ENCODE data around the gene MMP17. TPM values are rescaled to one million over a fixed set of nuclear protein-coding genes. Genes with fewer than 3 reads are reported as not detected.
"Not testable (repeated sequence)": the region's sequence is repeated elsewhere in the genome, so short reads cannot be mapped to it uniquely, and the experiment has no call there.

MMP17 gene
- total and polyA plus RNA-seq, 4 donors: 0.17 to 0.37 (median 0.24) TPM; not detected in 1

DNA sequence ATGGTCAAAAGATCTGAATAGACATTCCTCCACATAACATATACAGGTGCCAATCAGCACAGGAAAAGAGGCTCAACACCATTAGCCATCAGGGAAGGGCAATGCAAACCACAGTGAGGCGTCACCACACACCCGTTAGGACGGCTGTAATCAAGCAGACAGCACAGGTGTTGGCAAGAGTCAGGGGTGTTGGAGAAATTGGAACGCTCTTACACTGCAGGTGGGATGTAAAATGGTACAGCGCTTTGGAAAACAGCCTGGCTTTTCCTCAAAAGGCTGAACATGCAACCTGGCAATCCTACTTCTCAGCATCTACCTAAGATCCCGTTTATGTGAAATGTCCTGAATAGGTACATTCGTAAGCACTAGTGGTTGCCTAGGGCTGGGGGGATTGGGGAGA is 21.5 kb upstream of the MMP17 start (continued):
- TF ChIP-seq, protein P1, sequence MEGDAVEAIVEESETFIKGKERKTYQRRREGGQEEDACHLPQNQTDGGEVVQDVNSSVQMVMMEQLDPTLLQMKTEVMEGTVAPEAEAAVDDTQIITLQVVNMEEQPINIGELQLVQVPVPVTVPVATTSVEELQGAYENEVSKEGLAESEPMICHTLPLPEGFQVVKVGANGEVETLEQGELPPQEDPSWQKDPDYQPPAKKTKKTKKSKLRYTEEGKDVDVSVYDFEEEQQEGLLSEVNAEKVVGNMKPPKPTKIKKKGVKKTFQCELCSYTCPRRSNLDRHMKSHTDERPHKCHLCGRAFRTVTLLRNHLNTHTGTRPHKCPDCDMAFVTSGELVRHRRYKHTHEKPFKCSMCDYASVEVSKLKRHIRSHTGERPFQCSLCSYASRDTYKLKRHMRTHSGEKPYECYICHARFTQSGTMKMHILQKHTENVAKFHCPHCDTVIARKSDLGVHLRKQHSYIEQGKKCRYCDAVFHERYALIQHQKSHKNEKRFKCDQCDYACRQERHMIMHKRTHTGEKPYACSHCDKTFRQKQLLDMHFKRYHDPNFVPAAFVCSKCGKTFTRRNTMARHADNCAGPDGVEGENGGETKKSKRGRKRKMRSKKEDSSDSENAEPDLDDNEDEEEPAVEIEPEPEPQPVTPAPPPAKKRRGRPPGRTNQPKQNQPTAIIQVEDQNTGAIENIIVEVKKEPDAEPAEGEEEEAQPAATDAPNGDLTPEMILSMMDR (IDR thresholded peaks at IDR 0.05; ENCODE audit: low read depth, low read length, missing input control): no peak
- TF ChIP-seq NR2F2 (IDR thresholded peaks at IDR 0.05) (no peak), SP1 (IDR thresholded peaks at IDR 0.05) (no peak), JUND (IDR thresholded peaks at IDR 0.05) (no peak), EGR1 (IDR thresholded peaks at IDR 0.05; ENCODE audit: low read depth in 2 of 2) (no peak)

DNA sequence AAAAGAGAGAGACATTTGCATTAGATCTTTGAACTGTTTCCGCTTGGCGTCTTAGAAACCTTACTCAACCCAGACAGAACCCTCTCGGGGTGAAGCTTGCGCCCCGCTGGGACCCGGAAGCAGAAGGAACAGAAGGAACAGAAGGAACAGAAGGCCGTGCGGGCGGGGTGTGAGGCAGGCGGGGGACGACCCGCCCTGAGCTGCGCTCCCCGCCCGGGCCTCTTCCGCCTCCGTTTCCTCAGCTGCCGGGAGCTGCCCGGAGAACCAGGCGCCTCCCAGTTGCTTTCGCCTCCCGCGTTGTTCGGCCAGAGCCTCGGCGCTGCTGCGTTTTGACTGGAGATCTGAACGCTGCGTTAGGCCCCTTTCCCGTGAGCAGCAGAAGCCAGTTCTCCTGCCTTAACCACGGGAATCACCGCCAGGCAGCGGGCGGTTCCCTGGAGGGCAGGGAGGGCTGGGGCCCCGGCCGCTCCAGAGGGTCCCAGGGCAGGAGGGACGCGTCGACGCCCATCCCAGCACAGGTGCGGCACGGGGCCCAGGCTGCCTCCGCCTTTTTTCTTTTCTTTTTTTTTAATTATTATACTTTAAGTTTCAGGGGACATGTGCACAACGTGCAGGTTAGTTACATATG is 19.3 kb upstream of the MMP17 start:
- H3K27me3 ChIP-seq (ENCODE audit: control insufficient read depth in 4 of 4, insufficient read depth in 4 of 4, low read length in 3 of 4): no peaks in the 10 kb centered on the region
- H3K4me3 ChIP-seq (ENCODE audit: low read depth in 1 of 3, low read length in 3 of 3): no peak overlapping the region
- DNase-seq (ENCODE audit: low spot score): no peak
- H3K36me3 ChIP-seq (ENCODE audit: control insufficient read depth in 4 of 4, insufficient read depth in 3 of 4, low read depth in 1 of 4, low read length in 3 of 4): no peaks in the 10 kb centered on the region
- TF ChIP-seq ATF3 (IDR thresholded peaks at IDR 0.05): no peak
- TF ChIP-seq JUND (IDR thresholded peaks at IDR 0.05): no peak
- no peak for TF ChIP-seq HNF4G (IDR thresholded peaks at IDR 0.05)
- TF ChIP-seq TAF1 (conservative IDR thresholded peaks at IDR 0.05): no peak
- TF ChIP-seq SP1 (IDR thresholded peaks at IDR 0.05): no peak
- TF ChIP-seq, protein P2, sequence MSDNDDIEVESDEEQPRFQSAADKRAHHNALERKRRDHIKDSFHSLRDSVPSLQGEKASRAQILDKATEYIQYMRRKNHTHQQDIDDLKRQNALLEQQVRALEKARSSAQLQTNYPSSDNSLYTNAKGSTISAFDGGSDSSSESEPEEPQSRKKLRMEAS (IDR thresholded peaks at IDR 0.05): no peak
- TF ChIP-seq FOXA2 (IDR thresholded peaks at IDR 0.05): no peak
- no peak for TF ChIP-seq YY1 (IDR thresholded peaks at IDR 0.05)
- TF ChIP-seq HNF4A (conservative IDR thresholded peaks at IDR 0.05): no peak
- no peak for TF ChIP-seq EGR1 (IDR thresholded peaks at IDR 0.05; ENCODE audit: low read depth in 2 of 2)
- TF ChIP-seq RAD21 (IDR thresholded peaks at IDR 0.05): no peak
- no peak for TF ChIP-seq NR2F2 (IDR thresholded peaks at IDR 0.05)
- TF ChIP-seq, protein P1 (IDR thresholded peaks at IDR 0.05; ENCODE audit: low read depth, low read length, missing input control): no peak
- TF ChIP-seq RXRA (IDR thresholded peaks at IDR 0.05): no peak
- TF ChIP-seq, protein P3, sequence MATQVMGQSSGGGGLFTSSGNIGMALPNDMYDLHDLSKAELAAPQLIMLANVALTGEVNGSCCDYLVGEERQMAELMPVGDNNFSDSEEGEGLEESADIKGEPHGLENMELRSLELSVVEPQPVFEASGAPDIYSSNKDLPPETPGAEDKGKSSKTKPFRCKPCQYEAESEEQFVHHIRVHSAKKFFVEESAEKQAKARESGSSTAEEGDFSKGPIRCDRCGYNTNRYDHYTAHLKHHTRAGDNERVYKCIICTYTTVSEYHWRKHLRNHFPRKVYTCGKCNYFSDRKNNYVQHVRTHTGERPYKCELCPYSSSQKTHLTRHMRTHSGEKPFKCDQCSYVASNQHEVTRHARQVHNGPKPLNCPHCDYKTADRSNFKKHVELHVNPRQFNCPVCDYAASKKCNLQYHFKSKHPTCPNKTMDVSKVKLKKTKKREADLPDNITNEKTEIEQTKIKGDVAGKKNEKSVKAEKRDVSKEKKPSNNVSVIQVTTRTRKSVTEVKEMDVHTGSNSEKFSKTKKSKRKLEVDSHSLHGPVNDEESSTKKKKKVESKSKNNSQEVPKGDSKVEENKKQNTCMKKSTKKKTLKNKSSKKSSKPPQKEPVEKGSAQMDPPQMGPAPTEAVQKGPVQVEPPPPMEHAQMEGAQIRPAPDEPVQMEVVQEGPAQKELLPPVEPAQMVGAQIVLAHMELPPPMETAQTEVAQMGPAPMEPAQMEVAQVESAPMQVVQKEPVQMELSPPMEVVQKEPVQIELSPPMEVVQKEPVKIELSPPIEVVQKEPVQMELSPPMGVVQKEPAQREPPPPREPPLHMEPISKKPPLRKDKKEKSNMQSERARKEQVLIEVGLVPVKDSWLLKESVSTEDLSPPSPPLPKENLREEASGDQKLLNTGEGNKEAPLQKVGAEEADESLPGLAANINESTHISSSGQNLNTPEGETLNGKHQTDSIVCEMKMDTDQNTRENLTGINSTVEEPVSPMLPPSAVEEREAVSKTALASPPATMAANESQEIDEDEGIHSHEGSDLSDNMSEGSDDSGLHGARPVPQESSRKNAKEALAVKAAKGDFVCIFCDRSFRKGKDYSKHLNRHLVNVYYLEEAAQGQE (IDR thresholded peaks at IDR 0.05): no peak
- TF ChIP-seq ZBTB33 (IDR thresholded peaks at IDR 0.05): no peak
- TF ChIP-seq FOXA1 (IDR thresholded peaks at IDR 0.05): no peak
- TF ChIP-seq GABPA (IDR thresholded peaks at IDR 0.05 in 1 of 2, conservative IDR thresholded peaks at IDR 0.05 in 1 of 2): no peak
- H3K9ac ChIP-seq (ENCODE audit: low read depth in 1 of 2, low read length in 2 of 2): no peak overlapping the region
- H3K27ac ChIP-seq (ENCODE audit: low read depth in 1 of 2, low read length in 2 of 2): no peak overlapping the region
- H3K4me1 ChIP-seq (ENCODE audit: control insufficient read depth in 4 of 4, insufficient read depth in 4 of 4, low read length in 3 of 4): no peaks in the 10 kb centered on the region
- H3K9me3 ChIP-seq (ENCODE audit: control insufficient read depth in 4 of 4, low read length in 3 of 4): peaks cover 0 to 2% (median under 1%) of the 10 kb centered on the region in 4 donors
- 70% methylated on average over 44 of the region's 44 CpGs for WGBS

DNA sequence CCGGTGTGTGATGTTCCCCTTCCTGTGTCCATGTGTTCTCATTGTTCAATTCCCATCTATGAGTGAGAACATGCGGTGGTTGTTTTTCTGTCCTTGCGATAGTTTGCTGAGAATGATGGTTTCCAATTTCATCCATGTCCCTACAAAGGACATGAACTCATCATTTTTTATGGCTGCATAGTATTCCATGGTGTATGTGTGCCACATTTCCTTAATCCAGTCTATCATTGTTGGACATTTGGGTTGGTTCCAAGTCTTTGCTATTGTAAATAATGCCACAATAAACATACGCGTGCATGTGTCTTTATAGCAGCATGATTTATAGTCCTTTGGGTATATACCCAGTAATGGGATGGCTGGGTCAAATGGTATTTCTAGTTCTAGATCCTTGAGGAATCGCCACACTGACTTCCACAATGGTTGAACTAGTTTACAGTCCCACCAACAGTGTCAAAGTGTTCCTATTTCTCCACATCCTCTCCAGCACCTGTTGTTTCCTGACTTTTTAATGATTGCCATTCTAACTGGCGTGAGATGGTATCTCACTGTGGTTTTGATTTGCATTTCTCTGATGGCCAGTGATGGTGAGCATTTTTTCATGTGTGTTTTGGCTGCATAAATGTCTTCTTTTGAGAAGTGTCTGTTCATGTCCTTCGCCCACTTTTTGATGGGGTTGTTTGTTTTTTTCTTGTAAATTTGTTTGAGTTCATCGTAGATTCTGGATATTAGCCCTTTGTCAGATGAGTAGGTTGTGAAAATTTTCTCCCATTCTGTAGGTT is 18.5 kb upstream of the MMP17 start:
- H3K9me3 ChIP-seq (ENCODE audit: control insufficient read depth in 4 of 4, low read length in 3 of 4); H3K36me3 ChIP-seq (ENCODE audit: control insufficient read depth in 4 of 4, insufficient read depth in 3 of 4, low read depth in 1 of 4, low read length in 3 of 4); H3K4me1 ChIP-seq (ENCODE audit: control insufficient read depth in 4 of 4, insufficient read depth in 4 of 4, low read length in 3 of 4); H3K27me3 ChIP-seq (ENCODE audit: control insufficient read depth in 4 of 4, insufficient read depth in 4 of 4, low read length in 3 of 4); H3K27ac ChIP-seq (ENCODE audit: low read depth in 1 of 2, low read length in 2 of 2); H3K4me3 ChIP-seq (ENCODE audit: low read depth in 1 of 3, low read length in 3 of 3); H3K9ac ChIP-seq (ENCODE audit: low read depth in 1 of 2, low read length in 2 of 2); DNase-seq (ENCODE audit: low spot score): not testable (repeated sequence)
- 81% methylated on average over 7 of the region's 9 CpGs for WGBS
